IMR-90 (cell line): ENCODE results near the gene AZU1. TPM values are rescaled to one million over a fixed set of nuclear protein-coding genes. Genes with fewer than 3 reads are reported as not detected.
A peak's percentile ranks its signal among the peaks of the same experiment; 100 is the strongest.

Experiments used
- ATAC-seq: fragments of 200-7000 bp; cut with Tn5 transposase; 2 replicates; pipeline ENCODE4 v1.9.1; 2020; ENCODE audit warnings: low read depth, mild to moderate bottlenecking, moderate library complexity
- BruUV-seq: library from RNA; stranded (reverse); fragments of 400-500 nt; replicated peaks from 2 replicates; lab custom pipeline; 2021; lab: Mats Ljungman, UMichigan
- CTCF ChIA-PET: fragments of 300-600 bp; formaldehyde crosslinking; extraction: SDS; loops from one replicate; lab custom pipeline; 2021; ENCODE audit warnings: antibody characterized with exemption; lab: Yijun Ruan, JAX
- POLR2A ChIA-PET: fragments of 300-600 bp; sonication (Branson Sonifier 250); formaldehyde crosslinking; loops from one replicate; lab custom pipeline; 2022; ENCODE audit warnings: antibody characterized with exemption; ENCODE audit not compliant: unreplicated experiment; lab: Charles Lee
- DNase-seq: peaks from one replicate; pipeline ENCODE4 v3.0.0; 2013
- H2AFZ ChIP-seq: replicated peaks from 2 replicates; pipeline ENCODE3; 2013; ENCODE audit warnings: low read length, mild to moderate bottlenecking; ENCODE audit not compliant: poor library complexity
- H2AK5ac ChIP-seq: 2 replicates; pipeline ENCODE4 v1.6.1; 2013; ENCODE audit warnings: low read depth, low read length, inconsistent platforms
- H2AK9ac ChIP-seq: replicated peaks from 2 replicates; pipeline ENCODE3; 2013; ENCODE audit warnings: mild to moderate bottlenecking, low read depth, low read length, moderate library complexity; ENCODE audit not compliant: poor library complexity
- H2BK120ac ChIP-seq: 2 replicates; pipeline ENCODE4 v1.6.1; 2013; ENCODE audit warnings: low read depth, low read length, inconsistent platforms
- H2BK15ac ChIP-seq: 3 replicates; pipeline ENCODE4 v1.6.1; 2013; ENCODE audit warnings: low read depth, low read length, inconsistent platforms
- H2BK20ac ChIP-seq: 2 replicates; pipeline ENCODE4 v1.6.1; 2013; ENCODE audit warnings: low read depth, mild to moderate bottlenecking, inconsistent platforms, low read length, moderate library complexity
- H2BK5ac ChIP-seq: 2 replicates; pipeline ENCODE4 v1.6.1; 2013; ENCODE audit warnings: mild to moderate bottlenecking, low read depth, low read length, inconsistent platforms; ENCODE audit not compliant: poor library complexity, severe bottlenecking
- H3K14ac ChIP-seq: replicated peaks from 2 replicates; pipeline ENCODE4 v1.6.1; 2013; ENCODE audit warnings: low read depth, low read length, inconsistent platforms
- H3K18ac ChIP-seq: 2 replicates; pipeline ENCODE4 v1.6.1; 2013; ENCODE audit warnings: low read depth, low read length, control low read depth
- H3K23ac ChIP-seq: 2 replicates; pipeline ENCODE4 v1.6.1; 2013; ENCODE audit warnings: low read depth, low read length, inconsistent platforms
- H3K27ac ChIP-seq: 2 replicates; pipeline ENCODE4 v1.5.1; 2013; ENCODE audit warnings: mild to moderate bottlenecking, control low read depth, low read length; ENCODE audit not compliant: insufficient read depth
- H3K27me3 ChIP-seq: 2 replicates; pipeline ENCODE4 v1.6.1; 2013; ENCODE audit warnings: low read length; ENCODE audit not compliant: control insufficient read depth, insufficient read depth
- H3K36me3 ChIP-seq: 2 replicates; pipeline ENCODE4 v1.6.1; 2013; ENCODE audit warnings: low read length, mixed read lengths; ENCODE audit not compliant: control insufficient read depth, insufficient read depth
- H3K4ac ChIP-seq: 2 replicates; pipeline ENCODE4 v1.6.1; 2013; ENCODE audit warnings: low read depth, low read length, inconsistent platforms
- H3K4me1 ChIP-seq: 2 replicates; pipeline ENCODE4 v1.6.1; 2013; ENCODE audit warnings: low read length, mixed read lengths; ENCODE audit not compliant: control insufficient read depth, insufficient read depth
- H3K4me2 ChIP-seq: 2 replicates; pipeline ENCODE4 v1.6.1; 2013; ENCODE audit warnings: low read depth, mild to moderate bottlenecking, control low read depth, low read length, moderate library complexity
- H3K4me3 ChIP-seq: 2 replicates; pipeline ENCODE4 v1.5.1; 2013; ENCODE audit warnings: low read depth, mild to moderate bottlenecking, control low read depth, low read length, moderate library complexity; ENCODE audit not compliant: insufficient read depth
- H3K56ac ChIP-seq: 2 replicates; pipeline ENCODE4 v1.6.1; 2013; ENCODE audit warnings: low read length, inconsistent platforms; ENCODE audit not compliant: insufficient read depth; ENCODE audit errors: extremely low read depth
- H3K79me1 ChIP-seq, 2 experiments: 2 replicates each; pipeline ENCODE4 v1.6.1; 2013; ENCODE audit warnings: low read length in 2 of 2, inconsistent platforms in 1 of 2, low read depth in 1 of 2
- H3K9ac ChIP-seq: 2 replicates; pipeline ENCODE4 v1.6.1; 2013; ENCODE audit warnings: low read depth, low read length, control low read depth
- H3K9me1 ChIP-seq: 2 replicates; pipeline ENCODE4 v1.6.1; 2013; ENCODE audit warnings: low read length, inconsistent platforms; ENCODE audit not compliant: insufficient read depth
- H3K9me3 ChIP-seq: 2 replicates; pipeline ENCODE4 v1.6.1; 2013; ENCODE audit warnings: low read length; ENCODE audit not compliant: control insufficient read depth, insufficient read depth
- H4K20me1 ChIP-seq: 2 replicates; pipeline ENCODE4 v1.6.1; 2013; ENCODE audit warnings: low read length, inconsistent platforms; ENCODE audit not compliant: insufficient read depth
- H4K5ac ChIP-seq: 2 replicates; pipeline ENCODE4 v1.6.1; 2013; ENCODE audit warnings: mild to moderate bottlenecking, low read depth, low read length, control low read depth
- H4K8ac ChIP-seq, 2 experiments: 2 replicates each; pipeline ENCODE4 v1.6.1; 2013; ENCODE audit warnings: low read depth in 2 of 2, low read length in 2 of 2, control low read depth in 1 of 2, inconsistent platforms in 1 of 2
- H4K91ac ChIP-seq: 2 replicates; pipeline ENCODE4 v1.6.1; 2013; ENCODE audit warnings: low read depth, low read length, inconsistent platforms; ENCODE audit not compliant: insufficient read depth
- CHD1 ChIP-seq: IDR thresholded peaks from 2 replicates; pipeline ENCODE4 v1.6.1; 2012; ENCODE audit warnings: low read depth, low read length, improper control_type of control experiment
- MAFK ChIP-seq: IDR thresholded peaks from 2 replicates; pipeline ENCODE4 v1.6.1; 2012; ENCODE audit warnings: low read depth, low read length, improper control_type of control experiment
- MAZ ChIP-seq: IDR thresholded peaks from 2 replicates; pipeline ENCODE4 v1.6.1; 2012; ENCODE audit warnings: low read depth, mild to moderate bottlenecking, low read length, improper control_type of control experiment, moderate library complexity, borderline replicate concordance
- RAD21 ChIP-seq: IDR thresholded peaks from 2 replicates; pipeline ENCODE4 v1.6.1; 2012; ENCODE audit warnings: low read length, improper control_type of control experiment
- RFX5 ChIP-seq: IDR thresholded peaks from 2 replicates; pipeline ENCODE4 v1.8.0; 2012; ENCODE audit warnings: low read depth, mild to moderate bottlenecking, low read length, moderate library complexity
- SMC3 ChIP-seq: fragments of 150-350 bp; IDR thresholded peaks from 2 replicates; pipeline ENCODE4 v1.6.1; 2016; ENCODE audit warnings: low read depth, mild to moderate bottlenecking, antibody characterized with exemption, low read length, moderate library complexity
- WGBS, 2 experiments: methylation state at CpG; one replicate each; pipeline versions ENCODE4 v1.1.5 to v1.1.7; 2013; ENCODE audit warnings: missing lambda C conversion rate in 2 of 2; ENCODE audit not compliant: insufficient read length in 1 of 2; ENCODE audit errors: extremely low coverage in 2 of 2; 5-methylcytosine and 5-hydroxymethylcytosine counted together
- dilution Hi-C: fragments of 300-500 bp; cut with HindIII; formaldehyde crosslinking; loops from one replicate; pipeline ENCODE4 v1.14.3; 2018; ENCODE audit warnings: low sequenced_read_pairs; ENCODE audit not compliant: unreplicated experiment
- in situ Hi-C: fragments of 300-500 bp; cut with MboI; formaldehyde crosslinking; loops from 3 replicates; pipeline ENCODE4 v1.14.3; 2019; ENCODE audit warnings: low sequenced_read_pairs, inconsistent platforms, mixed read lengths
- intact Hi-C: fragments of 100-400 bp; cut with micrococcal nuclease; formaldehyde crosslinking; loops from 2 replicates; pipeline ENCODE4 v1.10.0; 2022
- polyA plus RNA-seq, 3 experiments: library from polyadenylated mRNA; depleted of rRNA; stranded (reverse); fragments of >200 nt; gene quantifications; 2 replicates each; pipeline ENCODE4 v1.2.3, GENCODE V29; 2012; ENCODE audit warnings: low replicate concordance in 1 of 3
- total RNA-seq: library from RNA; depleted of rRNA; stranded (reverse); fragments of >200 nt; gene quantifications from 2 replicates; pipeline ENCODE4 v1.2.3, GENCODE V29; 2012
- TF ChIP-seq, protein P1 (sequence below): fragments of 150-350 bp; IDR thresholded peaks from 2 replicates; pipeline ENCODE4 v1.6.1; 2017; ENCODE audit warnings: mild to moderate bottlenecking, antibody characterized with exemption, low read length, low read depth

The AZU1 gene
- total and polyA plus RNA-seq, 2 of the 4 experiments (the other 2 are of a cell fraction) = 0.12 TPM; not detected in 1

DNA sequence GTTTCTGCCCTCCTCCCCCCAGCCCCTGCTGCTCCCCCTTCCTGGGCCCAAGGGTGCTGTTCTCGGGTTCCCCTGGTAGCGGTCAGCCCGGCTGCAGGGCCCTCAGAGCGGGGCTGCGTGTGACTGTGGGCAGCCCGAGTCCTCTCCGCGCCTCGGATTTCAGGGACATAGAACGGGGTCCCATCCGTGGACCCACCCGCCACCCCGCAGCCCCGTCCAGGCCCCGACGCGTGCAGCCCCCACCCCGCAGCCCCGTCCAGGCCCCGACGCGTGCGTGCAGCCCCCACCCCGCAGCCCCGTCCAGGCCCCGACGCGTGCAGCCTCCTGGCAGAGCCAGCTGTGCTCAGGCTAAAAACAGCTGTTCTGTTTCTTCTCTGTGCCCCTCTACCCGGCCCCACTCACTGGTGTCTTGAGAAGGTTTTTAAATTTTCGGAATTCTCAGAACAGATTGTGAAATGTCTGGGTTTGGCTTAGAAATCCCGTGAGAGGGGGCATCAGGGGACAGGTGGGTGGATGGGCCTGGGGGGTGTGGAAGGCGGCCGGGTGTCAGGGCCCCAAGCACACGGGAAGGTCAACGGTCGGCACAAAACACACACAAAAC lies 7.7 kb downstream of the AZU1 start:
- ATAC-seq (0 out of 2 replicates have a peak, but pooled peaks have one; percentile 27), DNase-seq (no peak)
- Histone ChIP-seq H3K4me2 (no peak overlapping the region), H2BK5ac (no peak overlapping the region), H3K79me1 (no peaks in the 10 kb centered on the region), H3K4ac (no peak overlapping the region), H3K9me3 (no peaks in the 10 kb centered on the region), H4K8ac (no peak overlapping the region), H3K4me1 (no peaks in the 10 kb centered on the region), H3K36me3 (no peaks in the 10 kb centered on the region), H3K9me1 (no peaks in the 10 kb centered on the region), H2BK20ac (no peak overlapping the region), H2BK120ac (no peak overlapping the region), H3K4me3 (no peak overlapping the region), H4K20me1 (no peaks in the 10 kb centered on the region), H3K27me3 (peaks cover 3% of the 10 kb centered on the region; the same call in 1 of the 2 replicates), H2AK9ac (no peak overlapping the region), H4K91ac (no peak overlapping the region), H2AK5ac (no peak overlapping the region), H3K18ac (no peak overlapping the region), H2BK15ac (no peak overlapping the region), H3K14ac (no peak overlapping the region), H3K27ac (no peak overlapping the region), H3K9ac (no peak overlapping the region), H3K56ac (no peak overlapping the region), H3K23ac (no peak overlapping the region), H4K5ac (no peak overlapping the region), H2AFZ (peak overlapping the region; percentile 1)
- BruUV-seq = no TSS peak
- ChIA-PET POLR2A (no interaction called here), CTCF (no interaction called here)
- TF ChIP-seq MAFK = no peak
- TF ChIP-seq RFX5 = no peak
- TF ChIP-seq SMC3 = no peak
- TF ChIP-seq, protein P1, sequence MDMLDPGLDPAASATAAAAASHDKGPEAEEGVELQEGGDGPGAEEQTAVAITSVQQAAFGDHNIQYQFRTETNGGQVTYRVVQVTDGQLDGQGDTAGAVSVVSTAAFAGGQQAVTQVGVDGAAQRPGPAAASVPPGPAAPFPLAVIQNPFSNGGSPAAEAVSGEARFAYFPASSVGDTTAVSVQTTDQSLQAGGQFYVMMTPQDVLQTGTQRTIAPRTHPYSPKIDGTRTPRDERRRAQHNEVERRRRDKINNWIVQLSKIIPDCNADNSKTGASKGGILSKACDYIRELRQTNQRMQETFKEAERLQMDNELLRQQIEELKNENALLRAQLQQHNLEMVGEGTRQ = no peak
- no peak for TF ChIP-seq MAZ
- TF ChIP-seq CHD1 = no peak
- no peak for TF ChIP-seq RAD21
- dilution Hi-C loops (no loop called here), in situ Hi-C loops (no loop called here), intact Hi-C loops (no loop called here)
- 65% methylated on average over 17 of the region's 36 CpGs; no CpG with 5 or more reads in 1 of the 2 experiments for WGBS, 2 experiments
